Large intestine (tissue), 3 donors: ENCODE results near the gene RMC1. TPM values are rescaled to one million over a fixed set of nuclear protein-coding genes. Genes with fewer than 3 reads are reported as not detected.

Source experiments
- DNase-seq, 2 donors: peaks; one replicate each; pipeline versions ENCODE4 v3.0.0 to v3.0.0-alpha.2; 2013
- H3K27ac ChIP-seq: one replicate; pipeline ENCODE4 v1.5.1; 2013; ENCODE audit warnings: low read length
- H3K27me3 ChIP-seq: 2 replicates; pipeline ENCODE4 v1.6.1; 2013; ENCODE audit warnings: low read length; ENCODE audit not compliant: control insufficient read depth, insufficient read depth
- H3K36me3 ChIP-seq: 2 replicates; pipeline ENCODE4 v1.6.1; 2013; ENCODE audit warnings: low read length; ENCODE audit not compliant: control insufficient read depth, insufficient read depth
- H3K4me1 ChIP-seq: one replicate; pipeline ENCODE4 v1.6.1; 2013; ENCODE audit warnings: low read length; ENCODE audit not compliant: control insufficient read depth, insufficient read depth
- H3K4me3 ChIP-seq: one replicate; pipeline ENCODE4 v1.5.1; 2013; ENCODE audit warnings: low read length
- H3K9me3 ChIP-seq: one replicate; pipeline ENCODE4 v1.6.1; 2013; ENCODE audit warnings: mild to moderate bottlenecking, low read depth, low read length, moderate library complexity; ENCODE audit not compliant: control insufficient read depth
- WGBS: methylation state at CpG from one replicate; pipeline ENCODE4 v1.1.5; 2013; ENCODE audit warnings: low lambda C conversion rate; ENCODE audit not compliant: insufficient coverage; 5-methylcytosine and 5-hydroxymethylcytosine counted together
- polyA plus RNA-seq: library from polyadenylated mRNA; unstranded; fragments of 120-200 nt; gene quantifications from one replicate; pipeline ENCODE4 v1.2.1, GENCODE V29; 2013

The RMC1 gene
- polyA plus RNA-seq, 1 donor = 14.4 TPM

GRCh38 chr18:23515911-23516546, 12.7 kb downstream of the RMC1 start:
- no peak overlapping the region for H3K4me3 ChIP-seq
- no CpG with 5 or more reads among the region's 17 CpGs for WGBS
- H3K27ac ChIP-seq = no peak overlapping the region
- no peaks in the 10 kb centered on the region for H3K4me1 ChIP-seq
- no peaks in the 10 kb centered on the region for H3K27me3 ChIP-seq
- peaks cover 38% of the 10 kb centered on the region for H3K36me3 ChIP-seq
- H3K9me3 ChIP-seq = no peaks in the 10 kb centered on the region
- peak; percentile 68 to 72 for DNase-seq

- H3K4me1 ChIP-seq = no peaks in the 10 kb centered on the region
- no peaks in the 10 kb centered on the region for H3K27me3 ChIP-seq
- peaks cover 62% of the 10 kb centered on the region for H3K36me3 ChIP-seq
- H3K27ac ChIP-seq = no peak overlapping the region
- H3K4me3 ChIP-seq = no peak overlapping the region
- 100% methylated on average over 1 of the region's 4 CpGs for WGBS
- H3K9me3 ChIP-seq = no peaks in the 10 kb centered on the region
- no peak for DNase-seq
Observed at GRCh38 chr18:23519734-23520133, 16.4 kb downstream of the RMC1 start.

DNA sequence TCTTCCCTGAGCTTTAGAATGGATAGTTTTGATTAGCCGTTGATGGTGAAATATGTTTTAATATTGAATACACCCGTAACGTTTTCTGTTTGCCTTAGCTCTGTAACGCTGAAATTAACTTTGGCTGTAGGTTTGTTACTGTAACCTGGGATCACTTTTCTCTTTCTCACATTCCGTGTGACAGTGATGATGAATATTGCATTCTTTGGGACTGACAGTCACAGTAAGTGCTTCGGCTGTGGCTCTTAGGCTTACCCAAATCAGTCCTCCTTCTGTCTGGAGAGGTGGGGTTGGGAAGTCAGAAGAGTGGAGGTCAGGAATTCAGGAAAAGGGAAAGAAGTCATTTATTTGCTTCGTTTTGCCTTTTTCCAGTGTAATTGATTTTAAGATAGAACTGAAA, 18.0 kb downstream of the RMC1 start:
- peaks cover 64% of the 10 kb centered on the region for H3K36me3 ChIP-seq
- H3K4me3 ChIP-seq = no peak overlapping the region
- 100% methylated on average over 3 of the region's 7 CpGs for WGBS
- DNase-seq = no peak
- no peaks in the 10 kb centered on the region for H3K4me1 ChIP-seq
- H3K27ac ChIP-seq = no peak overlapping the region
- no peaks in the 10 kb centered on the region for H3K27me3 ChIP-seq
- no peaks in the 10 kb centered on the region for H3K9me3 ChIP-seq

DNA sequence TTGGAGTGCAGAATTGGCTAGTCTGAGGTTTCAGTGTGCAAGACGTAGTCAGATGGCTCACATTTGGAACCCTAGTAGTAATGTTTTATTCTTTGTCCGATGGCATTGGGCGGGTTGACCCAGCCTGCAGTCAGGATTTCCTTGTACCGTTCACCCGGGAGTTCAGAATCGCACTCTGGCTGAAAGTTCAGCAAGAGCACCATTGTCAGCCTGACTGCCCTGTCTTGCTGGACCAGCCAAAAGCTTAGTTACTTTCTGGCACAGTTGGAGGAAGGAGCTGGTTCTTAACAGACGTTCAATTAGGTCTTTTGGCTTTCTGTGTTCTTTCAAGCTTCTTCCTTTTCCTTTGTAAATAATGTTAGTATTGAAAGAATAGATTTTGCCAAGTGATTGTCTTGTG, 18.6 kb downstream of the RMC1 start:
- Histone ChIP-seq H3K27me3 (no peaks in the 10 kb centered on the region), H3K4me1 (no peaks in the 10 kb centered on the region), H3K4me3 (no peak overlapping the region), H3K9me3 (no peaks in the 10 kb centered on the region), H3K27ac (no peak overlapping the region), H3K36me3 (peaks cover 68% of the 10 kb centered on the region)
- WGBS = 100% methylated on average over 1 of the region's 7 CpGs
- no peak for DNase-seq

GRCh38 chr18:23523429-23524212, 20.3 kb downstream of the RMC1 start:
- H3K4me3 ChIP-seq = no peak overlapping the region
- H3K27me3 ChIP-seq = no peaks in the 10 kb centered on the region
- no peak overlapping the region for H3K27ac ChIP-seq
- DNase-seq = no peak
- H3K36me3 ChIP-seq = peaks cover 75% of the 10 kb centered on the region
- 100% methylated on average over 4 of the region's 12 CpGs for WGBS
- H3K4me1 ChIP-seq = no peaks in the 10 kb centered on the region
- H3K9me3 ChIP-seq = no peaks in the 10 kb centered on the region

DNA sequence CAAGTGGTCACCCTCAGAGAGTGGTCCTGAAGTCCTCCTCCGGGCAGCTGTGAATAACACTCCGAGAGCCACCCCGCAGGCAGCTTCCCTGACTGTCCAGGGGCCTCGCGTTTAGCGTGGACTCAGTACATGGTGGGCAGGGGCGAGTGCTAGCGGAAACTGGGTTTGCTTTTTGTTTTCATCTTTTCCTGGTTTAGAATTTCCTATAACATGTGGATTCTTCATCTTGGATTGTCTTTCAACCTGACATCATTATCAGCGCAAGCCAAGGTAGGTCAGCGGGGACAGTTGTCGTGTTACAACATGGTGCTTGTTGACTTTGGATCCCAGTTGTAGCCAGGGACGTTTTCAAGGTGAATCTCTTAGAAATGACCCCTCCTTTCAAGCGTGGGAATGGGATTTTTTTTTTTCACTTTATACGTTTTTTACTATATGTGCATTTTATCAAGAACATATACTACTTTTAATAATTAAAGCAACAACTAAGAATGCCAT, 20.9 kb downstream of the RMC1 start:
- 69% methylated on average over 5 of the region's 14 CpGs for WGBS
- H3K27me3 ChIP-seq = no peaks in the 10 kb centered on the region
- no peaks in the 10 kb centered on the region for H3K4me1 ChIP-seq
- no peak overlapping the region for H3K4me3 ChIP-seq
- no peak for DNase-seq
- no peaks in the 10 kb centered on the region for H3K9me3 ChIP-seq
- no peak overlapping the region for H3K27ac ChIP-seq
- peaks cover 75% of the 10 kb centered on the region for H3K36me3 ChIP-seq

DNA sequence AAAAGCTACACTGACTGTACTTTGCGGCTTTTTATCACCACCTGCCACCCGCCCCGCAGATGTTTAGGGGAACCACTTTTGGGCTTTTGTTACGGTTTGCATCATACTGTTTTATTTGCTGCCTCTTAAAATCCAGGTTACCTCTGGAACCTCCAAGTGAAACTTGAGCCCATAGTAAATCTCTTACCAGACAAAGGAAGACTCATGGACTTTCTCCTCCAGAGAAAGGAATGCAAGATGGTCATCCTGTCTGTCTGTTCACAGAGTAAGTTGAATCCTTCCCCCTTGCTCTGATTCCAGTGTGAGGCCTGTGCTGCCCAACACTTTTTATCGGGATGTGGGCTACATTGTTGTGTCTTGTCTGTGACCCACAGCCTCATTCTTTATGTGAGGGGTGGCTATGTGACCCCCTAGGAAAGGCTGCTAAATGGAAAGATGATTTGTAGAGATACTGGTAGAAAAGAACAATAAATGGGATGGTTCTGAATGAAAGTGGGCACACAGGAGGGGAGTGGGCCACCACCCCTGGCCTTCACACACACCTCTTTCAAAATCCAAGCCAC, 23.3 kb downstream of the RMC1 start:
- no peaks in the 10 kb centered on the region for H3K4me1 ChIP-seq
- 100% methylated on average over 2 of the region's 5 CpGs for WGBS
- DNase-seq = no peak
- H3K4me3 ChIP-seq = no peak overlapping the region
- no peak overlapping the region for H3K27ac ChIP-seq
- H3K27me3 ChIP-seq = no peaks in the 10 kb centered on the region
- no peaks in the 10 kb centered on the region for H3K9me3 ChIP-seq
- peaks cover 76% of the 10 kb centered on the region for H3K36me3 ChIP-seq

DNA sequence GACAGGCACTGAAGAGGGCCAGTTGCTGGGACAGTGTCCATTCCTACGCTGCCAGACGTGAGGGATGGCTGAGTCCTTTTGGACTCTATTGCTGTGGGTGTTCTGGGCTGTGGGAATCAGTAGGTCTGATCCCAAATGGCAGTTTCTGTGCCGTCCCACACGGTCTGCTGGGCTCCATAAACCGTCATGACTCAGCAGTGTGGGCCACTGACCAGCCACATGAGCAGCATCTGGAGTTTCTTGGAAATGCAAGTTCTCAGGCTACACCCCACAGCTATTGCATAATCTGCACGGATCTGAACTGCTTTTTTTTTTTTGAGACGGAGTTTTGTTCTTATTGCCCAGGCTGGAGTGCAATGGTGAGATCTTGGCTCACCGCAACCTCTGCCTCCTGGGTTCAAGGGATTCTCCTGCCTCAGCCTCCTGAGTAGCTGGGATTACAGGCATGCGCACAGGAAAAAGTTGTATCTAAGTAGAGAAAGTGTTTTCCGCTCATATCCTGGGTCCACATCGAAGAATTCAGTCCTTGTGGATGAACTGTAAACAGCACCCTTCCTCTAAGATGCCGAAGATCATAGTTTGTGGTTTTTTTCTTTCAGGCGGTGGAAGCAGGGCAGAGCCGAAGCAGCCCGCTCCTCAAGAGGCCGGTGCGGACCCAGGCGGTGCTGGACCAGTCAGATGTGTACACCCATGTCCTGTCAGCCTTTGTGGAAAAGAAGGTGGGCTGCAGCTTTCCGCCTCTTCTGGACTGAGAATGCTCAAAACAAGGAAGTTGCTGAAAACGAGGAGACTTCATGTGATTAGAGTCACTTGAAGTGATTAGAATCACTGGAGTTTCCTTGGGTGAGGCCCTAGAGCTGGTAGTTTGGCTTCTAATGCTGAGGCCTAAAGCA, 25.5 kb downstream of the RMC1 start:
- H3K36me3 ChIP-seq = peaks cover 80% of the 10 kb centered on the region
- H3K27me3 ChIP-seq = no peaks in the 10 kb centered on the region
- no peaks in the 10 kb centered on the region for H3K4me1 ChIP-seq
- no peak overlapping the region for H3K4me3 ChIP-seq
- no peaks in the 10 kb centered on the region for H3K9me3 ChIP-seq
- no peak for DNase-seq
- 100% methylated on average over 2 of the region's 20 CpGs for WGBS
- H3K27ac ChIP-seq = no peak overlapping the region

DNA sequence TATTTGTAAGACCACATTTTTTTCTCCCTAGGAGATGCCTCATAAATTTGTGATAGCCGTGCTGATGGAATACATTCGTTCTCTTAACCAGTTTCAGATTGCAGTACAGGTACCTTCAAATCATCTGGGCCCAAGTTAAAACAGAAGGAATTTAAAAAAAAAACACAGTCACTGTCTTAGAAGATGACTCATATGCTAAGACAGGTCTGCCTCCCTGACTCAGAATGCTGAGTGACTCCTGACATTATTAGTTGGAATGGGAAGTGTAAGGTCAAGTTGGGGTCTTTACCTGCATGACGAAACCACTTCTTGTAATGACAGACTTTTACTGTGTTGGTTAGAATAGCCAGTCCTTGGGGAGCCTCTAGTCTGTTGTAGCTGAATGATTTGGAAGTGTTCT, 26.3 kb downstream of the RMC1 start:
- H3K36me3 ChIP-seq = peaks cover 79% of the 10 kb centered on the region
- 100% methylated on average over 2 of the region's 3 CpGs for WGBS
- H3K4me1 ChIP-seq = no peaks in the 10 kb centered on the region
- no peak overlapping the region for H3K4me3 ChIP-seq
- H3K27me3 ChIP-seq = no peaks in the 10 kb centered on the region
- H3K9me3 ChIP-seq = no peaks in the 10 kb centered on the region
- DNase-seq = no peak
- no peak overlapping the region for H3K27ac ChIP-seq

DNA sequence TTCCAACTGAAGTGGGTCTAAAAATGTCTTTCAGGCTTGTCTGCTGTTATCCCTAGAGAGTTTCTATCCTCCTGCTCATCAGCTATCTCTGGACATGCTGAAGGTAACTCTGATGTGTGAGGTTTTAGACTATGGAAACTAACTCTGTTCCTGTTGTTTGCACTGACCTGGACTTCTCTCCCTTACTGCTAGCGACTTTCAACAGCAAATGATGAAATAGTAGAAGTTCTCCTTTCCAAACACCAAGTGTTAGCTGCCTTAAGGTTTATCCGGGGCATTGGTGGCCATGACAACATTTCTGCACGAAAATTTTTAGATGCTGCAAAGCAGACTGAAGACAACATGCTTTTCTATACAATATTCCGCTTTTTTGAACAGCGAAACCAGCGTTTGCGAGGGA, 26.9 kb downstream of the RMC1 start:
- H3K4me3 ChIP-seq = no peak overlapping the region
- peaks cover 84% of the 10 kb centered on the region for H3K36me3 ChIP-seq
- no peaks in the 10 kb centered on the region for H3K27me3 ChIP-seq
- no peak overlapping the region for H3K27ac ChIP-seq
- no peaks in the 10 kb centered on the region for H3K4me1 ChIP-seq
- DNase-seq = no peak
- no peaks in the 10 kb centered on the region for H3K9me3 ChIP-seq
- no CpG with 5 or more reads among the region's 7 CpGs for WGBS
